SK-N-DZ (cell line): ENCODE measurements around the gene GLTP.

ENCODE experiments used
- small RNA-seq, 2 experiments: library from RNA; depleted of rRNA; stranded (forward); fragments of <200 nt; gene quantifications; one replicate each; pipeline ENCODE3, GENCODE V24; 2014

The GLTP gene

Small RNA genes within 50 kb of the gene (small RNA-seq; reads per million reads assigned to genes)
- 0 reads per million in 2 experiments for gene MIR4497
- 0 reads per million in 2 experiments for gene RN7SL441P
